Measurements from ENCODE around the gene TTC3.

The TTC3 gene

DNA sequence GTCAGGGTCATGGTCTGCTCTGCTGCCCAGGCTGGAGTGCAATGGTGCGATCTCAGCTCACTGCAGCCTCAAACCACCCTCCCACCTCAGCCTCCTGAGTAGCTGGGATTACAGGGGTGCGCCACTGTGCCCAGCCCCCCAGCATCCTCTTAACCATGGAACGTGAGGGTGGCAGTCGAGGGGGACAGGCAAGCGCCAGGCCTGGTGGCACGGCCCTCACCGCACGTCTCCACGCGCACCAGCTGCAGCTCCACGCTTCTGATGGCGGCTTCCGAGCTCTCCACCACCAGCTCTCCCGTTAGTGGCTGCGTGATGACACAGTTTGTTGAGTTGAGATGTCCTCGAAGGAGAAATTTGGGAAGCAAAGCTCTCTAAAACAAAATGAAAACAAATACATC, 154.9 kb downstream of the TTC3 start:
- DNase-seq (ENCODE audit: low read depth), result no peak
- TF ChIP-seq, protein P1, sequence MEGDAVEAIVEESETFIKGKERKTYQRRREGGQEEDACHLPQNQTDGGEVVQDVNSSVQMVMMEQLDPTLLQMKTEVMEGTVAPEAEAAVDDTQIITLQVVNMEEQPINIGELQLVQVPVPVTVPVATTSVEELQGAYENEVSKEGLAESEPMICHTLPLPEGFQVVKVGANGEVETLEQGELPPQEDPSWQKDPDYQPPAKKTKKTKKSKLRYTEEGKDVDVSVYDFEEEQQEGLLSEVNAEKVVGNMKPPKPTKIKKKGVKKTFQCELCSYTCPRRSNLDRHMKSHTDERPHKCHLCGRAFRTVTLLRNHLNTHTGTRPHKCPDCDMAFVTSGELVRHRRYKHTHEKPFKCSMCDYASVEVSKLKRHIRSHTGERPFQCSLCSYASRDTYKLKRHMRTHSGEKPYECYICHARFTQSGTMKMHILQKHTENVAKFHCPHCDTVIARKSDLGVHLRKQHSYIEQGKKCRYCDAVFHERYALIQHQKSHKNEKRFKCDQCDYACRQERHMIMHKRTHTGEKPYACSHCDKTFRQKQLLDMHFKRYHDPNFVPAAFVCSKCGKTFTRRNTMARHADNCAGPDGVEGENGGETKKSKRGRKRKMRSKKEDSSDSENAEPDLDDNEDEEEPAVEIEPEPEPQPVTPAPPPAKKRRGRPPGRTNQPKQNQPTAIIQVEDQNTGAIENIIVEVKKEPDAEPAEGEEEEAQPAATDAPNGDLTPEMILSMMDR (IDR thresholded peaks at IDR 0.05; ENCODE audit: control insufficient read depth, insufficient read depth, low read depth, low read length, missing control alignments), result no peak
- no peak overlapping the region for H3K4me3 ChIP-seq (ENCODE audit: control insufficient read depth, low read depth, low read length)

DNA sequence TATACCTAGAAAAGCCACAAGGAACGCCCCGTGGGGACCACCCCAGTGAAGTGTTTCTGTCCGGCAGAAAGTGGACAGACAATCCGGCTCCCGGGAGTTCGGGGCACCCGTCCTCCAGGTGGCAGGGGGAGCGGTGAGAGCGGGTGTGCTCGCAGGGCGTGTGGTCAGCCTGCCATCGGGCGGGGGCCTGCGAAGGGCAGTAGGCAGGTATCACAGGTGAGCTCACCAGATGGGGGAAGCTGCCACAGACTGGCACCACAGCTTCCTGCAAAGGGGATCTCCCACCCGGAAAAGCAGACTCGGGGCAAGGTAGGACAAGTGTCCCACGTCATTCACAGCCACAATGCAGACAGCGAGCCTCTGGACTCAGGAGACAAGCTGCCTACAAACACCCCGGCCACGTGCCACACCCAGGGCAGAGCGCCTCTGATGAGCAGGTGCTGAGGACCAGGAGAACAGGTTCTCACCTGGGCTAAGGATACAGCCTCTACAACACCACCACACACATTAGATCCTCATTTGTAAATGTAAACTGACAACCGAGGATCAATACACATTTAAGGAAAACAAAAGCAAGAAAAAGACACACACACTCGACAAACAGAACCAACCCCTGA, 157.7 kb downstream of the TTC3 start:
- no peak for DNase-seq (ENCODE audit: low read depth)
- H3K4me3 ChIP-seq (ENCODE audit: control insufficient read depth, low read depth, low read length), result no peak overlapping the region
- TF ChIP-seq, protein P1 (IDR thresholded peaks at IDR 0.05; ENCODE audit: control insufficient read depth, insufficient read depth, low read depth, low read length, missing control alignments), result no peak

DNA sequence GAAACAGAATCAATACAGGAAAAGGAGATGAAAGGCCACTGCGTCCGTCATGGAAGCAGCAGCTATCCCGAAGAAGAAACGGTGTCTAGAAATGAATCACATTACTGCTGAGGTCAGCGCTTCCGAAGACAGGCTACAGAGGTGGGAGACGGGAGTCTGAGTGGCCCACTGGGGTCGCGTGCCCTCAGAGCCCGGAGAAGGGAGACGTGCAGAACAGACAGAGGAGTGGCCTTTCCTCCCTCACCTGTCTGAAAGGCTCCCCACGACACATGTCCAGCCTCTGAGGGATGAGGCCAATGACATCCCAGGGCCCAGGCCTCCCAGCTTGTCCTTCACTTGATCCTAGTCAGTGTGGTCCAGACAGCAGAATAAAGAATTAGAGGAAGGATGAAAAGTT, 158.2 kb downstream of the TTC3 start:
- H3K4me3 ChIP-seq (ENCODE audit: control insufficient read depth, low read depth, low read length), result no peak overlapping the region
- no peak for DNase-seq (ENCODE audit: low read depth)
- TF ChIP-seq, protein P1 (IDR thresholded peaks at IDR 0.05; ENCODE audit: control insufficient read depth, insufficient read depth, low read depth, low read length, missing control alignments), result no peak

GRCh38 chr21:37231671-37232070, 158.6 kb downstream of the TTC3 start:
- no peak overlapping the region for H3K4me3 ChIP-seq (ENCODE audit: control insufficient read depth, low read depth, low read length)
- TF ChIP-seq, protein P1 (IDR thresholded peaks at IDR 0.05; ENCODE audit: control insufficient read depth, insufficient read depth, low read depth, low read length, missing control alignments), result no peak

DNA sequence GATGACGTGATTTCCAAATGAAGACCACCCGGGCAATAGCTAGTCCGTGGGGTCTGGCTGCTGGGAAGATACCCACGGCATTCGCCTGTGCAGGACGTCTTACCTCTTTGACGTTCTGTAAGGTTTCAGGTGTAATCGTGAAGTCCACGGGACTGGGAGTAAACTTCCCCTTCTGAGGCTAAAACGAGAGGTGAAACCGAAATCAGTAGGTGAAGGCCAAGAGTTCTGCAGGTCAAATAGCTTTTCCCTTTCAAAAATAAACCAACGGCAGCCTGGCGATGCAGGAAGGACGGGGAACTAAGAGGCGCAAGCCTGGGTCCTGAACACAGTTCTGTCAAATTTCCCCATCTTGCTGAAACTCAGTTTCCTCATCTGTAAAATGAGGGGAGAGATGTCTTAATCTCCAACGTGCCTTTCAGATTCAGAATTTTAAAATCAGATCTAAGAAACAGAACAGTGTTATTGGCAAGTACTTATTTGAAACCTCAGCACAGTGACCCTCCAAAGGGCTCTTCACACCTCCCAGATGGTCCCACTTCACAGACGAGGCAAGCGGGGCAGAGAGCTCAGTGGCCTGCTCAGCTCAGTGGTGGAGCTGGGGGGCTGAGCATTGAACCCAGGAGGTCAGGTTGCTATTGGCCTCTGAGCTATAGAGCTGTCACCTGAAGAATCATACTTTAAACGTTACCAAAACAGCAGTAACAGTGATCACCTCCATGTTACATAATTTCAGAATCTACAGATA, 159.4 kb downstream of the TTC3 start:
- H3K4me3 ChIP-seq (ENCODE audit: control insufficient read depth, low read depth, low read length), result no peak overlapping the region
- TF ChIP-seq, protein P1 (IDR thresholded peaks at IDR 0.05; ENCODE audit: control insufficient read depth, insufficient read depth, low read depth, low read length, missing control alignments), result no peak
- DNase-seq (ENCODE audit: low read depth), result no peak

More at GRCh38 chr21:37231671-37232070, 158.6 kb downstream of the TTC3 start:
- DNase-seq (ENCODE audit: low read depth), result no peak

GRCh38 chr21:37233551-37234146, 160.6 kb downstream of the TTC3 start:
- no peak for DNase-seq (ENCODE audit: low read depth)
- no peak overlapping the region for H3K4me3 ChIP-seq (ENCODE audit: control insufficient read depth, low read depth, low read length)
- TF ChIP-seq, protein P1 (IDR thresholded peaks at IDR 0.05; ENCODE audit: control insufficient read depth, insufficient read depth, low read depth, low read length, missing control alignments), result no peak
